C4-2B (cell line): ENCODE data around the gene ALG8.

Experiments
- CTCF ChIP-seq: fragments of 450-650 bp; conservative IDR thresholded peaks from 2 replicates; pipeline ENCODE4 v1.5.1; 2017; ENCODE audit warnings: mild to moderate bottlenecking
- ZFX ChIP-seq: fragments of 450-650 bp; IDR thresholded peaks from 2 replicates; pipeline ENCODE4 v1.6.1; 2017

- no peak for TF ChIP-seq CTCF
- no peak for TF ChIP-seq ZFX
Observed at GRCh38 chr11:78094250-78094649, 45.2 kb downstream of the ALG8 start.
